ENCODE data around the gene LMF1.

GRCh38 chr16:920051-920681 lies 50.6 kb downstream of the LMF1 start:
- TF ChIP-seq CTCF (conservative IDR thresholded peaks at IDR 0.05; ENCODE audit: low read depth, low read length) (no peak), EZH2 (IDR thresholded peaks at IDR 0.05; ENCODE audit: low read length, unreplicated experiment) (no peak)
